ENCODE data around the gene IPPK. TPM values are rescaled to one million over a fixed set of nuclear protein-coding genes. Genes with fewer than 3 reads are reported as not detected.
"Not testable (repeated sequence)": the region's sequence is repeated elsewhere in the genome, so short reads cannot be mapped to it uniquely, and the experiment has no call there.

Gene IPPK
- total and polyA plus RNA-seq, 3 donors from 2014 or later: 21.0 to 25.0 (median 21.9) TPM

DNA sequence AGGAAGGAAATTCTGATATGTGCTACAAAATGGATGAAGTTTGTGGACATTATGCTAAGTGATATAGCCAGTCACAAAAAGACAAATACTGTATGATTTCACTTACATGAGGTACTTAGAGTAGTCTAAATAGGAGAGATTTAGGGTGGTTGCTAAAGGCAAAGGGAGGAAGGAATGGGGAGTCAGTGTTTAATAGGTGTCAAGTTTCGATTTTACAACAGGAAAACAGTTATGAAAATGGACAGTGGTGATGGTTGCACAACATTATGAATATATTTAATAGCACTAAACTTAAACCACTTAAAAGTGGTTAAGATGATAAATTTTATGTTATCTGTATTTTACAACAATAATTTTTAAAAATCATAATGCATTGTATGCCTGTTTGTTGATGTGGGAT, 93.8 kb downstream of the IPPK start:
- H3K9me3 ChIP-seq: no peaks in the 10 kb centered on the region
- WGBS, 2 donors: 79 to 86% methylated on average over 1 of the region's 1 CpG
- H3K27ac ChIP-seq: no peak overlapping the region
- H3K4me1 ChIP-seq: no peaks in the 10 kb centered on the region
- no peak overlapping the region for H3K4me3 ChIP-seq
- no peaks in the 10 kb centered on the region for H3K36me3 ChIP-seq (ENCODE audit: low read depth, missing control alignments)
- no peak for DNase-seq
- H3K27me3 ChIP-seq: no peaks in the 10 kb centered on the region
- TF ChIP-seq, protein P1, sequence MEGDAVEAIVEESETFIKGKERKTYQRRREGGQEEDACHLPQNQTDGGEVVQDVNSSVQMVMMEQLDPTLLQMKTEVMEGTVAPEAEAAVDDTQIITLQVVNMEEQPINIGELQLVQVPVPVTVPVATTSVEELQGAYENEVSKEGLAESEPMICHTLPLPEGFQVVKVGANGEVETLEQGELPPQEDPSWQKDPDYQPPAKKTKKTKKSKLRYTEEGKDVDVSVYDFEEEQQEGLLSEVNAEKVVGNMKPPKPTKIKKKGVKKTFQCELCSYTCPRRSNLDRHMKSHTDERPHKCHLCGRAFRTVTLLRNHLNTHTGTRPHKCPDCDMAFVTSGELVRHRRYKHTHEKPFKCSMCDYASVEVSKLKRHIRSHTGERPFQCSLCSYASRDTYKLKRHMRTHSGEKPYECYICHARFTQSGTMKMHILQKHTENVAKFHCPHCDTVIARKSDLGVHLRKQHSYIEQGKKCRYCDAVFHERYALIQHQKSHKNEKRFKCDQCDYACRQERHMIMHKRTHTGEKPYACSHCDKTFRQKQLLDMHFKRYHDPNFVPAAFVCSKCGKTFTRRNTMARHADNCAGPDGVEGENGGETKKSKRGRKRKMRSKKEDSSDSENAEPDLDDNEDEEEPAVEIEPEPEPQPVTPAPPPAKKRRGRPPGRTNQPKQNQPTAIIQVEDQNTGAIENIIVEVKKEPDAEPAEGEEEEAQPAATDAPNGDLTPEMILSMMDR (IDR thresholded peaks at IDR 0.05): no peak
- TF ChIP-seq POLR2A (IDR thresholded peaks at IDR 0.05): no peak
- intact Hi-C loops (cut with DNase I; ENCODE audit: low total_unique reads): no loop called here

DNA sequence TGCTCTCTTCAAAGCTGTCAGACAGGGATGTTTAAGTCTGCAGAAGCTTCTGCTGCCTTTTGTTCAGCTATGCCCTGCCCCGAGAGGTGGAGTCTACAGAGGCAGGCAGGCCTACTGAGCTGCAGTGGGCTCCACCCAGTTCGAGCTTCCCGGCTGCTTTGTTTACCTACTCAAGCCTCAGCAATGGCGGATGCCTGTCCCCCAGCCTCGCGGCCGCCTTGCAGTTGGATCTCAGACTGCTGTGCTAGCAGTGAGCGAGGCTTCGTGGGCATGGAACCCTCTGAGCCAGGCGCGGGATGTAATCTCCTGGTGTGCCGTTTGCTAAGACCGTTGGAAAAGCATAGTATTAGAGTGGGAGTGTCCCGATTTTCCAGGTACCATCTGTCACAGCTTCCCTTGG, 96.3 kb downstream of the IPPK start:
- intact Hi-C loops (cut with DNase I; ENCODE audit: low total_unique reads); H3K36me3 ChIP-seq (ENCODE audit: low read depth, missing control alignments); H3K27ac ChIP-seq; H3K27me3 ChIP-seq; DNase-seq; H3K4me1 ChIP-seq; H3K4me3 ChIP-seq; H3K9me3 ChIP-seq: not testable (repeated sequence)
- WGBS, 2 donors: 91 to 94% methylated on average over 10 to 14 of the region's 14 CpGs

DNA sequence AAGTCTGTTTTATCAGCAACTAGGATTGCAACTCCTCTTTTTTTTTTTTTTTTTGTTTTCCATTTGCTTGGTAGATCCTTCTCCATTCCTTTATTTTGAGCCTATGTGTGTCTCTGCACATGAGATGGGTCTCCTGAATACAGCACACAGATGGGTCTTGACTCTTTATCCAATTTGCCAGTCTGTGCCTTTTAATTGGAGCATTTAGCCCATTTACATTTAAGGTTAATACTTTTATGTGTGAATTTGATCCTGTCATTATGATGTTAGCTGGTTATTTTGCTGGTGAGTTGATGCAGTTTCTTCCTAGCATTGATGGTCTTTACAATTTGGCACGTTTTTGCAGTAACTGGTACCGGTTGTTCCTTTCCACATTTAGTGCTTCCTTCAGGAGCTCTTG, 98.1 kb downstream of the IPPK start:
- H3K36me3 ChIP-seq (ENCODE audit: low read depth, missing control alignments); H3K9me3 ChIP-seq; DNase-seq; H3K4me3 ChIP-seq; H3K27me3 ChIP-seq; H3K27ac ChIP-seq; intact Hi-C loops (cut with DNase I; ENCODE audit: low total_unique reads); H3K4me1 ChIP-seq: not testable (repeated sequence)
- 84 to 96% methylated on average over 2 of the region's 2 CpGs for WGBS, 2 donors

DNA sequence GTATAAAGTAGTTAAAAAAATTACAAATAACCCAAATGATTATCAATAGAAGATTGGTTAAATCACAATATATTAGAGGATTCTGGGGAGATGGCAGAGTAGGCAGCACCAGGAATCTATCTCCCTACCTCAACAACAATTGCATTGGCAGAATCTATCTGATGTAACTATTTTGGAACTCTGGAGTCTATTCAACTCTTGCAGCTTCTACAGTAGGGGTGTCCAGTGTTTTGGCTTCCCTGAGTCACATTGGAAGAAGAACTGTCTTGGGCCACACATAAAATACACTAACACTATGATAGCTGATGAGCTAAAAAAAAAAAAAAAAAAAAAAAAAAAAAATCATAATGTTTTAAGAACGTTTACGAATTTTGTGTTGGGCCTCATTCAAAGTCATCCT, 104.9 kb downstream of the IPPK start:
- 74 to 77% methylated on average over 2 of the region's 2 CpGs for WGBS, 2 donors

DNA sequence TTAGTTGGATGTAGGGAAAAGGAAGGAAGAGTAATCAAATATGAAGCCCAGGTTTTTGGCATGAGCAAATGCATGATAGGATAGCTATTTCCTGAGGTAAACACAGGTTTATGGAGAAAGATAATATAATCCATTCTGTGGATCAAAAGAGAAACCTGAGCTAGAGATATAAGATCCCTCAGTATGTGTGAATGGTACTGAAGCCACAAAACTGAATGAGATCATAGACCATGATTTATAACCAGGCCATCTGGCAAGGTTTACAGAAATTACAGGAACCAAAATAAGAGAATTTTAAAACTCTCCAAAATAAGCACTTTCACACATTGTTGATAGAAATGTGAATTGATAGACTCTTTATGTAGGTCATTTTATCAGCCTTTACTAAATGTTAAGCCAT, 105.4 kb downstream of the IPPK start:
- intact Hi-C loops (cut with DNase I; ENCODE audit: low total_unique reads): no loop called here
- H3K27ac ChIP-seq: no peak overlapping the region
- no peak for DNase-seq
- H3K9me3 ChIP-seq: no peaks in the 10 kb centered on the region
- no peak for TF ChIP-seq POLR2A (IDR thresholded peaks at IDR 0.05)
- no peaks in the 10 kb centered on the region for H3K36me3 ChIP-seq (ENCODE audit: low read depth, missing control alignments)
- H3K27me3 ChIP-seq: no peaks in the 10 kb centered on the region
- H3K4me3 ChIP-seq: no peak overlapping the region
- H3K4me1 ChIP-seq: no peaks in the 10 kb centered on the region

More for the DNA sequence above, 104.9 kb downstream of the IPPK start:
- Histone ChIP-seq H3K9me3 (no peaks in the 10 kb centered on the region), H3K4me1 (no peaks in the 10 kb centered on the region), H3K4me3 (no peak overlapping the region), H3K27ac (no peak overlapping the region), H3K27me3 (no peaks in the 10 kb centered on the region), H3K36me3 (ENCODE audit: low read depth, missing control alignments) (no peaks in the 10 kb centered on the region)
- TF ChIP-seq, protein P1 (IDR thresholded peaks at IDR 0.05): no peak
- TF ChIP-seq POLR2A (IDR thresholded peaks at IDR 0.05): no peak
- DNase-seq: no peak
- intact Hi-C loops (cut with DNase I; ENCODE audit: low total_unique reads): no loop called here

Other genes with a start within 250 kb of the IPPK start
- 1 to 10 TPM; 1.1 to 4.9 TPM for gene OMD, start 245.7 kb downstream of the IPPK start, total RNA-seq
- gene OMD, start 245.7 kb downstream of the IPPK start, polyA plus RNA-seq (ENCODE audit: insufficient read depth, low read depth, low replicate concordance): 2.5 TPM
- gene ASPN, start 187.6 kb downstream of the IPPK start, total RNA-seq: under 1 TPM; 0.12 to 0.39 TPM
- 5.0 TPM for gene ASPN, start 187.6 kb downstream of the IPPK start, polyA plus RNA-seq (ENCODE audit: insufficient read depth, low read depth, low replicate concordance)
- gene ECM2, start 134.1 kb downstream of the IPPK start, total RNA-seq: 10 to 100 TPM; 16.7 to 16.8 TPM
- 26.9 TPM for gene ECM2, start 134.1 kb downstream of the IPPK start, polyA plus RNA-seq (ENCODE audit: insufficient read depth, low read depth, low replicate concordance)
- 10 to 100 TPM; 48.0 to 55.7 TPM for gene BICD2, start 94.7 kb upstream of the IPPK start, total RNA-seq
- 24.0 TPM for gene BICD2, start 94.7 kb upstream of the IPPK start, polyA plus RNA-seq (ENCODE audit: insufficient read depth, low read depth, low replicate concordance)
- 10 to 100 TPM; 10.4 to 10.5 TPM for gene ZNF484, start 207.9 kb upstream of the IPPK start, total RNA-seq
- gene ZNF484, start 207.9 kb upstream of the IPPK start, polyA plus RNA-seq (ENCODE audit: insufficient read depth, low read depth, low replicate concordance): 2.5 TPM

All from testis (tissue), 3 donors.